ENCODE data around the gene ZNF621.
"Not testable (repeated sequence)": the region's sequence is repeated elsewhere in the genome, so short reads cannot be mapped to it uniquely, and the experiment has no call there.

The ZNF621 gene

GRCh38 chr3:40534283-40534682 lies 9.5 kb downstream of the ZNF621 start:
- no peak for DNase-seq (ENCODE audit: low spot score)

- DNase-seq (ENCODE audit: low spot score) = no peak
Observed at GRCh38 chr3:40546816-40547215, 22.1 kb downstream of the ZNF621 start.

GRCh38 chr3:40550167-40550566 lies 25.4 kb downstream of the ZNF621 start:
- no peak for DNase-seq (ENCODE audit: low spot score)

- no peak for DNase-seq (ENCODE audit: low spot score)
Observed at GRCh38 chr3:40557575-40558161, 32.9 kb downstream of the ZNF621 start.

- DNase-seq (ENCODE audit: low spot score) = not testable (repeated sequence)
Observed at GRCh38 chr3:40562482-40562881, 37.7 kb downstream of the ZNF621 start.

DNA sequence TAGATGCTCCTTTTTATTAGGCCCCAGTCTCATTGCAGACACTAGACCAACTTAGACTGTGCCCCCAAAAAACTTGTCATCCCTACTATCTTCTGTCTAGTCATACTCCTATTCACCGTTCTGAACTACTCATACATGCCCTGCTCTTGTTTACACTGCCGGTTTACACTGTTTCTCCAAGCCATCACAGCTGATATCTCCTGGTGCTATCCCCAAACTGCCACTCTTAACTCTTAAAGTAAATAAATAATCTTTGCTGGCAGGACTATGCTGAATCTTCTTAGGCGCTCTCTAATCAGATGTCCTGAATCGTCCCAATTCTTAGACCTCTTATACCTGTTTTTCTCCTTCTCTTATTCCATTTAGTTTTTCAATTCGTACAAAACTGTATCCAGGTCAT lies 40.9 kb downstream of the ZNF621 start:
- not testable (repeated sequence) for DNase-seq (ENCODE audit: low spot score)

DNA sequence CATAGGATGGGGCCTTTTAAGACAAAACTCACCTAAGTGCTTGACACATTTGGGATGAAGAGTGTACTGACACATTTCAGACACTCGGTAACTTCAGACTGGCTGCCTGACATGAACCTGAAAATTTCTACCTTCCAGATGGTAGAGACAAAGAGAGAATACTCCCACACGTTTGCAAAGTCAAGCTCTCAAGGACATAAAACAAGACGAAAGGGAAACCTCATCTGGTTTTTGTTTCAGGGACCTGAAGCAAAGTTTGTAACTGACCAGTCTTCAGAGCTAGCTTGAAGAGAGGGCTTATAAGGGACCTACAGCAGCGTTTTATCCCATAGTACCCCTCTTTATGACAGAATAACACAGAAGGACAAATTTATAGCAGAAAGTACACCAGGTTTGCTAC lies 41.9 kb downstream of the ZNF621 start:
- no peak for DNase-seq (ENCODE audit: low spot score)

DNA sequence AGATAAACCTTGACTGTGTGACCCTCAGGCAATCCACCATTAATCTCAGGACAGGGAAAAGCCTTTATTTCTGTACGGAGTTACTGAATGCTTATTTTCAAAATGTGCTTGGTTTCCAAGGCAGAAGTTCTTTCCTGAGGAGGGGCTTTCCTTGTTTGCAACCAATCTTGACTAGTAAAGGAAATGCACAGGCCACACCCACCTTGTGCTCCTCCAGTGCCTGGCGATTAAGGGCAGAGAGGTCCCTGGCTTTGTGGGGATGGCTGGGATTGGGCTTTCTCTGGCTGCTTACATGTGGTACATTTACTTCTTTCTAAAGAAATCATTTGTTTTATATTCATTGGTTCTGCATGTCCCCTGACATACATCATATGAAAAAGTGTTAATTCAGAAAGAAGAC lies 47.8 kb downstream of the ZNF621 start:
- DNase-seq (ENCODE audit: low spot score) = no peak

- no peak for DNase-seq (ENCODE audit: low spot score)
Observed at GRCh38 chr3:40574050-40574449, 49.3 kb downstream of the ZNF621 start.

- DNase-seq (ENCODE audit: low spot score) = no peak
Observed at GRCh38 chr3:40574661-40575060, 49.9 kb downstream of the ZNF621 start.

DNA sequence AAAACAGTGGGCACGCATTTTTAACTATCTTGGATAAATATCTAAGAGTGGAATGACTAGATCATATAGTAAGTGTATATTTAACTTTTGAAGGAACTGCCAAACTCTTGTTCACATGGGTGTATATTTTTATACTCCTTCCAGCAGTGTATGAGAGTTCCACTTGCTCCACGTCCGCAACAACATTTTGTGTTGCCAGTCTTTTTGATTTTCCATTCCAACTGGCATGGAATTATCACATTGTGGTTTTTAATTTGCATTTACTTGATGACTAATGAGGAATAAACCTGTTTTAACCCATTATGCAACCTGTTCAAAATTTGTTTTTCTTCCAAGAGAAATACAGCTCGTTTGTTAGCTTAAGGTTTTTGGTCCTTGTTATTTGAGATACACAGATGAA lies 51.6 kb downstream of the ZNF621 start:
- DNase-seq (ENCODE audit: low spot score) = no peak

DNA sequence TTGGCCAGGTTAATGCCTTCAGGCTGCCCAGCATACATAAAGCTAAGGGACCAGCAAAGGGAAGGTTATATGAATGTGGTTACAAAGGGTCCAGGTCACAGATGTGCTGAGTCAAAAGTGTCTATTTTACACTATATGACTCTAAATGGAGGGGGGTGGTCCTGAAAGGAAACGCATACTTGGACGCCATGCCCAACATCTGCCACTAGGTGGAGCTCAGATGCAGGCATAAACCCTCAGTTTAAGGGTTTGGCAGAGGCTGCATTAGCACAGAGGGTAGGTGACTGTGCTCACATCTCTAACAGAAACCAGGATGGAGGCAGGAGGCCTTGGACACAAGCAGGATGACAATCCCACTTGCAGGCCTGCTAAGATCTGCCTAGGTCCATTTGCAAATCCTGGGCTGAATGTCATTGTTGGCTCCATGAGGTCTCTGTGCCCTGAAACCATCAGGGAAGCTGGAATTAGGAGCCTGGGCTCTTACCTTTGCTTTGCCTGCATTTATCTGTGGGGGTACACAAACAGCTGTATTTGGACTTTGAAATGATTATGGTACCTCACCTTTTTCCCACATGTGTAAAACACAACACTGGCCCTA lies 55.8 kb downstream of the ZNF621 start:
- peak; percentile 51 for DNase-seq (ENCODE audit: low spot score)

GRCh38 chr3:40581166-40581565 lies 56.4 kb downstream of the ZNF621 start:
- no peak for DNase-seq (ENCODE audit: low spot score)

GRCh38 chr3:40582401-40583027 lies 57.8 kb downstream of the ZNF621 start:
- no peak for DNase-seq (ENCODE audit: low spot score)

- DNase-seq (ENCODE audit: low spot score) = no peak
Observed at GRCh38 chr3:40583691-40584090, 58.9 kb downstream of the ZNF621 start.

DNA sequence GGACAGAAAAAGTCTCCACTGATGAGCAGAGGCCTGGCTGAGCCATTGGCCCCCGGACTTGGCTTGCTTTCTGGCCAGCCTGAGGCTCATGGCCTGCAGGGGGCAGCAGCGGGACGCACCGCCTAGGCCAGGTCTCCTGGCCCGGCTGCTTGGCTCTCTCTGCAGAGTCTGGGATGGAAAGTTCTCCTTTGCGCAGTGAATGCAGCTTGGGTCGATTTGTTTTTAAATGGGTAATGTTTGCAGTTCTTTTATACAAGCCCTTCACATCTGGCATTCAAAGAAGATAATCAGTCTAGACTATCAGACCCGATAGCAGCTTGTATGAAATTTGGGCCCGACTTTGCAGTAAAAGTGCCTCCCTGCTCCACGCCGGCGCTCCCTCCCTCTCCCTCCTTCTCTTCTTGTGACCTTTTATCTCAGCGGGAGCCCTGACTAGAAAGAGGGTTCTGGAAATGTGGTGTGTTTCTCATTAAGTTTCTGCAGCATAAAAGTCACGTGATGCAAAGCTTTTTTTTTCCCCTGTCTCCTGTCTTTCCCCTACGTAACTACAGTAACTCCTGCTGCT lies 59.9 kb downstream of the ZNF621 start:
- peak; percentile 50 for DNase-seq (ENCODE audit: low spot score)

DNA sequence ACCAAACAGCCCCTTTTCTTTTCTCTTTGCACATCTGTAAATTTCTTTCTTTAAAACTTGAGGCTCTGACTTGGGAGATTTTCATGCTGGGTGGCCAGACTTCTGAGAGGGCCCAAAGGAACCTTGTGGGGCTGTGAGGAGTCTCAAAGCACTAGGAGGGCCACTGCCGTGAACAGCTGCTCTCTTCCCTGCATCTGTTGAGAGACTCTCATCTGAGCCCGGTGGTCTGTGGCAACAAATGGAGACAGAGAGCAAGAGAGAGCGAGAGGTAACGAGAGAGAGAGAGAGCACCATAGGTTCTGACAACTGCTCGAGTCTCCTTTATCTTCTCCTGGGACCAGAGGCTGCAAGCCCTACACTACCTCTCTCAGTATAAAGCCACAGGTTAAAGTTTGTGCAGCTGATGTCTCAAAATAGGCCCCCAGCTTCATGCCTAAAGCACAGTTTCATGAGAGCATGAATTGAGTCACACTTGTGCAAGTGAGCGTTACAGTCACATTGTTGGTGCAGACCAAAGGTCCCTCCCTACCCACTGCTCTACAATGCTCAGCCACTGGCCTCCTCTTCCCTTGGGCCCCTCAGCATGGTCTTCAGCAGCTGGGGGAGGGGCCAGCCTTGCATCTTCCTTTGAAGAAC lies 60.7 kb downstream of the ZNF621 start:
- no peak for DNase-seq (ENCODE audit: low spot score)

GRCh38 chr3:40586901-40587300 lies 62.1 kb downstream of the ZNF621 start:
- no peak for DNase-seq (ENCODE audit: low spot score)

- DNase-seq (ENCODE audit: low spot score) = no peak
Observed at GRCh38 chr3:40588406-40588805, 63.6 kb downstream of the ZNF621 start.

Measured in hematopoietic multipotent progenitor cell treated with erythropoietin and hydrocortisone succinate and interleukin-3 and kit ligand, for 17 days (in vitro differentiated cells).